ENCODE data around the gene URB1. TPM values are rescaled to one million over a fixed set of nuclear protein-coding genes. Genes with fewer than 3 reads are reported as not detected.

URB1 gene
- total RNA-seq, 1 donor: 21.7 TPM

- no peak for TF ChIP-seq CTCF (IDR thresholded peaks at IDR 0.05; ENCODE audit: extremely low read depth, low read depth, low read length)
- H3K79me2 ChIP-seq (ENCODE audit: insufficient read depth, low read length): no peaks in the 10 kb centered on the region
- no peak overlapping the region for H3K4me2 ChIP-seq (ENCODE audit: insufficient read depth, low read length)
- H3K9me3 ChIP-seq (ENCODE audit: low read depth, low read length): no peaks in the 10 kb centered on the region
- H3K4me1 ChIP-seq (ENCODE audit: insufficient read depth, low read length): no peaks in the 10 kb centered on the region
- no peaks in the 10 kb centered on the region for H3K27me3 ChIP-seq (ENCODE audit: insufficient read depth, low read length)
- H3K4me3 ChIP-seq (ENCODE audit: insufficient read depth, low read length): no peak overlapping the region
- H4K20me1 ChIP-seq (ENCODE audit: insufficient read depth, low read length): peaks cover 17% of the 10 kb centered on the region
- H3K36me3 ChIP-seq (ENCODE audit: insufficient read depth, low read length): peaks cover 96% of the 10 kb centered on the region
- no peak for DNase-seq (ENCODE audit: insufficient read length, low spot score, missing footprints)
- no peak overlapping the region for H3K27ac ChIP-seq (ENCODE audit: low read depth, low read length)
- no peak overlapping the region for H2AFZ ChIP-seq (ENCODE audit: low read length)
Observed at GRCh38 chr21:32352526-32352925, 40.3 kb downstream of the URB1 start.

DNA sequence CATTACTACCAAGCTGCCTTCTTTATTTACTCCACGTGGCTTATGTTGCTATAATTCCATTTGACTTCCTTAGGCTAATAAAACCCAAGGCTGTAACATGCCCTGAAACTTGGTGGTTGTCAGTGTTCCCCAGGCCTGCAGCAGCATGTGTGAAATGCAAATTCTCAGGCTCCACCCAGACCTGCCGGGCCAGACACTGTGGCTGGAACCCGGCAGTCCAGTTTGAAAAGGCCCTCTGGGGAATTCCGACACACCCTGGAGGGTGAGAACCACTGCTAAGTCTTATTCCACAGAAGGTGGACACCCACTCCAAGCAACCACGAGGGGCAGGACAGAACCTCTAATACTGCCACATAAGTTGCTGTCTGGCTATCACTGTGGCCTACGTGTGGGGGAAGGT, 41.4 kb downstream of the URB1 start:
- no peak overlapping the region for H2AFZ ChIP-seq (ENCODE audit: low read length)
- H3K36me3 ChIP-seq (ENCODE audit: insufficient read depth, low read length): peaks cover 95% of the 10 kb centered on the region
- no peaks in the 10 kb centered on the region for H3K4me1 ChIP-seq (ENCODE audit: insufficient read depth, low read length)
- no peaks in the 10 kb centered on the region for H3K27me3 ChIP-seq (ENCODE audit: insufficient read depth, low read length)
- H3K9me3 ChIP-seq (ENCODE audit: low read depth, low read length): no peaks in the 10 kb centered on the region
- TF ChIP-seq CTCF (IDR thresholded peaks at IDR 0.05; ENCODE audit: extremely low read depth, low read depth, low read length): no peak
- H3K4me3 ChIP-seq (ENCODE audit: insufficient read depth, low read length): no peak overlapping the region
- H3K27ac ChIP-seq (ENCODE audit: low read depth, low read length): no peak overlapping the region
- peaks cover 15% of the 10 kb centered on the region for H4K20me1 ChIP-seq (ENCODE audit: insufficient read depth, low read length)
- H3K79me2 ChIP-seq (ENCODE audit: insufficient read depth, low read length): peaks cover 6% of the 10 kb centered on the region
- no peak for DNase-seq (ENCODE audit: insufficient read length, low spot score, missing footprints)
- no peak overlapping the region for H3K4me2 ChIP-seq (ENCODE audit: insufficient read depth, low read length)

- Histone ChIP-seq H3K4me2 (ENCODE audit: insufficient read depth, low read length) (no peak overlapping the region), H3K27ac (ENCODE audit: low read depth, low read length) (no peak overlapping the region), H3K4me1 (ENCODE audit: insufficient read depth, low read length) (no peaks in the 10 kb centered on the region), H2AFZ (ENCODE audit: low read length) (no peak overlapping the region), H3K4me3 (ENCODE audit: insufficient read depth, low read length) (no peak overlapping the region), H3K27me3 (ENCODE audit: insufficient read depth, low read length) (no peaks in the 10 kb centered on the region), H3K36me3 (ENCODE audit: insufficient read depth, low read length) (peaks cover 95% of the 10 kb centered on the region), H4K20me1 (ENCODE audit: insufficient read depth, low read length) (peaks cover 15% of the 10 kb centered on the region), H3K9me3 (ENCODE audit: low read depth, low read length) (no peaks in the 10 kb centered on the region), H3K79me2 (ENCODE audit: insufficient read depth, low read length) (peaks cover 10% of the 10 kb centered on the region)
- no peak for DNase-seq (ENCODE audit: insufficient read length, low spot score, missing footprints)
- TF ChIP-seq CTCF (IDR thresholded peaks at IDR 0.05; ENCODE audit: extremely low read depth, low read depth, low read length): no peak
Observed at GRCh38 chr21:32350981-32351380, 41.8 kb downstream of the URB1 start.

- Histone ChIP-seq H2AFZ (ENCODE audit: low read length) (no peak overlapping the region), H3K27me3 (ENCODE audit: insufficient read depth, low read length) (no peaks in the 10 kb centered on the region), H3K9me3 (ENCODE audit: low read depth, low read length) (peaks cover 1% of the 10 kb centered on the region), H3K79me2 (ENCODE audit: insufficient read depth, low read length) (peaks cover 12% of the 10 kb centered on the region), H3K4me2 (ENCODE audit: insufficient read depth, low read length) (no peak overlapping the region), H3K4me1 (ENCODE audit: insufficient read depth, low read length) (no peaks in the 10 kb centered on the region), H3K4me3 (ENCODE audit: insufficient read depth, low read length) (no peak overlapping the region), H3K27ac (ENCODE audit: low read depth, low read length) (no peak overlapping the region), H4K20me1 (ENCODE audit: insufficient read depth, low read length) (peaks cover 15% of the 10 kb centered on the region), H3K36me3 (ENCODE audit: insufficient read depth, low read length) (peaks cover 95% of the 10 kb centered on the region)
- DNase-seq (ENCODE audit: insufficient read length, low spot score, missing footprints): no peak
- no peak for TF ChIP-seq CTCF (IDR thresholded peaks at IDR 0.05; ENCODE audit: extremely low read depth, low read depth, low read length)
Observed at GRCh38 chr21:32350211-32350980, 42.4 kb downstream of the URB1 start.
